HepG2 (cell line): ENCODE results near the gene GCDH. TPM values are rescaled to one million over a fixed set of nuclear protein-coding genes. Genes with fewer than 3 reads are reported as not detected.

Source experiments
- BRCA1 ChIP-seq: sonication (generic); formaldehyde crosslinking; IDR thresholded peaks from 2 replicates; pipeline ENCODE4 v1.4.0; 2020; ENCODE audit warnings: missing genetic modification reagents
- FOXP1 ChIP-seq, 2 experiments: fragments of 450-650 bp in 1 of 2; IDR thresholded peaks; 2 replicates each; pipeline ENCODE4 v1.6.1; 2017 to 2018; ENCODE audit warnings: antibody characterized with exemption in 1 of 2
- GFI1 ChIP-seq: sonication (generic); formaldehyde crosslinking; IDR thresholded peaks from 2 replicates; pipeline ENCODE4 v1.5.0; 2020; ENCODE audit warnings: missing genetic modification reagents, mild to moderate bottlenecking, borderline replicate concordance
- GTF3A ChIP-seq: sonication (generic); formaldehyde crosslinking; conservative IDR thresholded peaks from 2 replicates; pipeline ENCODE4 v1.4.0; 2020; ENCODE audit warnings: mild to moderate bottlenecking, missing genetic modification reagents
- KDM1A ChIP-seq: IDR thresholded peaks from 2 replicates; pipeline ENCODE4 v1.6.1; 2016; ENCODE audit warnings: missing compliant biosample characterization
- MBNL3 ChIP-seq: fragments of 250-450 bp; sonication (Bioruptor Pico); conservative IDR thresholded peaks from 2 replicates; pipeline ENCODE4 v1.8.0; 2022; ENCODE audit warnings: mild to moderate bottlenecking, inconsistent platforms
- NFKBIZ ChIP-seq: IDR thresholded peaks from 2 replicates; pipeline ENCODE4 v1.6.1; 2018; ENCODE audit warnings: missing genetic modification reagents, missing compliant biosample characterization
- PHB2 ChIP-seq: fragments of 450-650 bp; IDR thresholded peaks from 2 replicates; pipeline ENCODE4 v1.6.1; 2018; ENCODE audit not compliant: partially characterized antibody
- SMARCC2 ChIP-seq: fragments of 450-650 bp; IDR thresholded peaks from 2 replicates; pipeline ENCODE4 v1.6.1; 2017; ENCODE audit warnings: antibody characterized with exemption, mild to moderate bottlenecking
- SRY ChIP-seq: sonication (generic); formaldehyde crosslinking; IDR thresholded peaks from 2 replicates; pipeline ENCODE4 v1.8.0; 2022; ENCODE audit warnings: mild to moderate bottlenecking, missing genetic modification reagents
- ZNF329 ChIP-seq: sonication (generic); formaldehyde crosslinking; IDR thresholded peaks from 2 replicates; pipeline ENCODE4 v1.9.0; 2021; ENCODE audit warnings: low read depth, mild to moderate bottlenecking, missing genetic modification reagents
- ZNF446 ChIP-seq: sonication (generic); formaldehyde crosslinking; IDR thresholded peaks from 2 replicates; pipeline ENCODE4 v1.5.0; 2020; ENCODE audit warnings: mild to moderate bottlenecking, missing genetic modification reagents
- ZNF569 ChIP-seq: sonication (generic); formaldehyde crosslinking; IDR thresholded peaks from 2 replicates; pipeline ENCODE4 v1.5.0; 2020; ENCODE audit warnings: mild to moderate bottlenecking, missing genetic modification reagents, moderate library complexity, borderline replicate concordance
- ZNF660 ChIP-seq: sonication (generic); formaldehyde crosslinking; IDR thresholded peaks from 2 replicates; pipeline ENCODE4 v1.5.1; 2020; ENCODE audit warnings: mild to moderate bottlenecking, low read depth, missing genetic modification reagents, borderline replicate concordance
- ZNF747 ChIP-seq: sonication (generic); formaldehyde crosslinking; IDR thresholded peaks from 2 replicates; pipeline ENCODE4 v1.8.1; 2023; ENCODE audit warnings: missing genetic modification reagents, mild to moderate bottlenecking, borderline replicate concordance
- polyA plus RNA-seq, 8 experiments: library from polyadenylated mRNA; depleted of rRNA in 3 of 8; stranded (reverse) in 7 of 8; unstranded in 1 of 8; fragments of >200 nt; fragmentation: Illumina TruSeq in 4 of 8; extraction: Trizol in 4 of 8; gene quantifications; 2 replicates each; pipeline versions ENCODE4 v1.2.1 to v1.2.3, GENCODE V29; 2011 to 2016; ENCODE audit warnings: low read depth in 4 of 8, missing spikeins in 1 of 8, mixed read lengths in 1 of 8; ENCODE audit not compliant: insufficient read depth in 1 of 8
- total RNA-seq, 5 experiments: library from RNA; depleted of rRNA; stranded (reverse); fragments of >200 nt; fragmentation: Illumina TruSeq; extraction: Trizol; gene quantifications; 2 replicates each; pipeline ENCODE4 v1.2.3, GENCODE V29; 2016; ENCODE audit warnings: low read depth in 1 of 5
- TF ChIP-seq, protein P1 (sequence below): sonication (generic); formaldehyde crosslinking; IDR thresholded peaks from 2 replicates; pipeline ENCODE4 v1.9.0; 2022; ENCODE audit warnings: low read depth, missing genetic modification reagents
- TF ChIP-seq, protein P2 (sequence below): sonication (generic); formaldehyde crosslinking; IDR thresholded peaks from 2 replicates; pipeline ENCODE4 v1.8.0; 2022; ENCODE audit warnings: missing genetic modification reagents, mild to moderate bottlenecking, moderate library complexity, borderline replicate concordance
- TF ChIP-seq, protein P3 (sequence below): sonication (generic); formaldehyde crosslinking; IDR thresholded peaks from 2 replicates; pipeline ENCODE4 v1.5.0; 2020; ENCODE audit warnings: mild to moderate bottlenecking, missing genetic modification reagents, borderline replicate concordance

Gene GCDH
- total and polyA plus RNA-seq, 2 of the 13 experiments (the other 11 are each of a cell fraction or from before 2014, with no cell fraction given), result 15.1 to 38.0 TPM

- TF ChIP-seq, protein P1, sequence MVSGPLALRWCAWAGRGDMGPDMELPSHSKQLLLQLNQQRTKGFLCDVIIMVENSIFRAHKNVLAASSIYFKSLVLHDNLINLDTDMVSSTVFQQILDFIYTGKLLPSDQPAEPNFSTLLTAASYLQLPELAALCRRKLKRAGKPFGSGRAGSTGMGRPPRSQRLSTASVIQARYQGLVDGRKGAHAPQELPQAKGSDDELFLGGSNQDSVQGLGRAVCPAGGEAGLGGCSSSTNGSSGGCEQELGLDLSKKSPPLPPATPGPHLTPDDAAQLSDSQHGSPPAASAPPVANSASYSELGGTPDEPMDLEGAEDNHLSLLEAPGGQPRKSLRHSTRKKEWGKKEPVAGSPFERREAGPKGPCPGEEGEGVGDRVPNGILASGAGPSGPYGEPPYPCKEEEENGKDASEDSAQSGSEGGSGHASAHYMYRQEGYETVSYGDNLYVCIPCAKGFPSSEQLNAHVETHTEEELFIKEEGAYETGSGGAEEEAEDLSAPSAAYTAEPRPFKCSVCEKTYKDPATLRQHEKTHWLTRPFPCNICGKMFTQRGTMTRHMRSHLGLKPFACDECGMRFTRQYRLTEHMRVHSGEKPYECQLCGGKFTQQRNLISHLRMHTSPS (CRISPR knock-in tag), result no peak
- TF ChIP-seq PHB2 (no peak), NFKBIZ (no peak), ZNF569 (no peak), ZNF329 (CRISPR knock-in tag) (no peak), MBNL3 (CRISPR knock-in tag) (no peak), GTF3A (CRISPR knock-in tag) (no peak), GFI1 (CRISPR knock-in tag) (peak; percentile 27; the same call in 1 of the 2 replicates), SMARCC2 (no peak), BRCA1 (CRISPR knock-in tag) (no peak), ZNF747 (CRISPR knock-in tag) (0 out of 2 replicates have a peak, but pooled peaks have one; percentile 1), FOXP1 (IDR thresholded peaks at IDR 0.05) (no peak), FOXP1 (CRISPR knock-in tag; IDR thresholded peaks at IDR 0.05) (no peak), ZNF660 (CRISPR knock-in tag) (no peak), ZNF446 (no peak), KDM1A (CRISPR knock-in tag) (no peak), SRY (CRISPR knock-in tag) (peak; percentile 3; the same call in 1 of the 2 replicates)
- TF ChIP-seq, protein P2, sequence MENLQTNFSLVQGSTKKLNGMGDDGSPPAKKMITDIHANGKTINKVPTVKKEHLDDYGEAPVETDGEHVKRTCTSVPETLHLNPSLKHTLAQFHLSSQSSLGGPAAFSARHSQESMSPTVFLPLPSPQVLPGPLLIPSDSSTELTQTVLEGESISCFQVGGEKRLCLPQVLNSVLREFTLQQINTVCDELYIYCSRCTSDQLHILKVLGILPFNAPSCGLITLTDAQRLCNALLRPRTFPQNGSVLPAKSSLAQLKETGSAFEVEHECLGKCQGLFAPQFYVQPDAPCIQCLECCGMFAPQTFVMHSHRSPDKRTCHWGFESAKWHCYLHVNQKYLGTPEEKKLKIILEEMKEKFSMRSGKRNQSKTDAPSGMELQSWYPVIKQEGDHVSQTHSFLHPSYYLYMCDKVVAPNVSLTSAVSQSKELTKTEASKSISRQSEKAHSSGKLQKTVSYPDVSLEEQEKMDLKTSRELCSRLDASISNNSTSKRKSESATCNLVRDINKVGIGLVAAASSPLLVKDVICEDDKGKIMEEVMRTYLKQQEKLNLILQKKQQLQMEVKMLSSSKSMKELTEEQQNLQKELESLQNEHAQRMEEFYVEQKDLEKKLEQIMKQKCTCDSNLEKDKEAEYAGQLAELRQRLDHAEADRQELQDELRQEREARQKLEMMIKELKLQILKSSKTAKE, result no peak
- TF ChIP-seq, protein P3, sequence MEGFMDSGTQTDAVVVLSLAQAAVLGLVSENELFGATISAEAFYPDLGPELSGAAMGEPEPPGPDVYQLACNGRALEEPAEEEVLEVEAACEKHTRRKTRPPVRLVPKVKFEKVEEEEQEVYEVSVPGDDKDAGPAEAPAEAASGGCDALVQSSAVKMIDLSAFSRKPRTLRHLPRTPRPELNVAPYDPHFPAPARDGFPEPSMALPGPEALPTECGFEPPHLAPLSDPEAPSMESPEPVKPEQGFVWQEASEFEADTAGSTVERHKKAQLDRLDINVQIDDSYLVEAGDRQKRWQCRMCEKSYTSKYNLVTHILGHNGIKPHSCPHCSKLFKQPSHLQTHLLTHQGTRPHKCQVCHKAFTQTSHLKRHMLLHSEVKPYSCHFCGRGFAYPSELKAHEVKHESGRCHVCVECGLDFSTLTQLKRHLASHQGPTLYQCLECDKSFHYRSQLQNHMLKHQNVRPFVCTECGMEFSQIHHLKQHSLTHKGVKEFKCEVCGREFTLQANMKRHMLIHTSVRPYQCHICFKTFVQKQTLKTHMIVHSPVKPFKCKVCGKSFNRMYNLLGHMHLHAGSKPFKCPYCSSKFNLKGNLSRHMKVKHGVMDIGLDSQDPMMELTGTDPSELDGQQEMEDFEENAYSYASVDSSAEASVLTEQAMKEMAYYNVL, result peak; percentile 72; the same call in 1 of the 2 replicates
Observed at GRCh38 chr19:12937093-12937926, 46.4 kb downstream of the GCDH start (continued).
